GM06990 (cell line): Measurements from ENCODE around the gene TMED8.

ENCODE experiments used
- DNase-seq: peaks from one replicate; pipeline ENCODE4 v3.0.0-alpha.2; 2011; ENCODE audit not compliant: insufficient read length; ENCODE audit errors: extremely low read depth
- H3K27me3 ChIP-seq: replicated peaks from 2 replicates; pipeline ENCODE4 v1.6.0; 2011; ENCODE audit warnings: low read length; ENCODE audit not compliant: control insufficient read depth, insufficient read depth
- H3K36me3 ChIP-seq: 2 replicates; pipeline ENCODE4 v1.5.1; 2011; ENCODE audit warnings: low read length; ENCODE audit not compliant: control insufficient read depth, insufficient read depth
- H3K4me3 ChIP-seq: replicated peaks from 2 replicates; pipeline ENCODE4 v1.5.1; 2011; ENCODE audit warnings: low read depth, mild to moderate bottlenecking, control low read depth, low read length
- CTCF ChIP-seq: IDR thresholded peaks from 2 replicates; pipeline ENCODE4 v1.5.1; 2011; ENCODE audit warnings: low read length, control low read depth, mild to moderate bottlenecking, inconsistent platforms; ENCODE audit not compliant: insufficient read depth, poor library complexity, severe bottlenecking

TMED8 gene

GRCh38 chr14:77316195-77316505 lies 60.7 kb downstream of the TMED8 start:
- DNase-seq = no peak
- TF ChIP-seq CTCF = no peak
- no peak overlapping the region for H3K4me3 ChIP-seq
- no peaks in the 10 kb centered on the region for H3K27me3 ChIP-seq
- no peaks in the 10 kb centered on the region for H3K36me3 ChIP-seq

- Histone ChIP-seq H3K4me3 (no peak overlapping the region), H3K36me3 (no peaks in the 10 kb centered on the region), H3K27me3 (no peaks in the 10 kb centered on the region)
- DNase-seq = no peak
- no peak for TF ChIP-seq CTCF
These were observed 62.1 kb downstream of the TMED8 start for GRCh38 chr14:77314539-77315457.

GRCh38 chr14:77314043-77314442 lies 62.9 kb downstream of the TMED8 start:
- no peaks in the 10 kb centered on the region for H3K27me3 ChIP-seq
- TF ChIP-seq CTCF = no peak
- no peak overlapping the region for H3K4me3 ChIP-seq
- no peaks in the 10 kb centered on the region for H3K36me3 ChIP-seq
- no peak for DNase-seq

GRCh38 chr14:77313371-77313770 lies 63.5 kb downstream of the TMED8 start:
- no peak overlapping the region for H3K4me3 ChIP-seq
- no peaks in the 10 kb centered on the region for H3K27me3 ChIP-seq
- no peaks in the 10 kb centered on the region for H3K36me3 ChIP-seq

GRCh38 chr14:77311217-77311616 lies 65.7 kb downstream of the TMED8 start:
- DNase-seq = no peak
- no peak for TF ChIP-seq CTCF
- H3K27me3 ChIP-seq = no peaks in the 10 kb centered on the region
- no peaks in the 10 kb centered on the region for H3K36me3 ChIP-seq
- no peak overlapping the region for H3K4me3 ChIP-seq

More at GRCh38 chr14:77313371-77313770, 63.5 kb downstream of the TMED8 start:
- DNase-seq = no peak
- TF ChIP-seq CTCF = no peak
